NB4 (cell line): ENCODE data around the gene MEGF11.

Experiments used
- DNase-seq: peaks from one replicate; pipeline ENCODE4 v3.0.0; 2010; ENCODE audit warnings: low read depth
- H3K4me3 ChIP-seq: one replicate; pipeline ENCODE4 v1.5.1; 2011; ENCODE audit warnings: mild to moderate bottlenecking, low read depth, low read length, moderate library complexity
- MYC ChIP-seq: IDR thresholded peaks from 2 replicates; pipeline ENCODE4 v1.6.1; 2011; ENCODE audit warnings: low read depth, low read length
- POLR2A ChIP-seq: IDR thresholded peaks from 2 replicates; pipeline ENCODE4 v1.6.1; 2011; ENCODE audit warnings: mild to moderate bottlenecking; ENCODE audit not compliant: insufficient read length; ENCODE audit errors: extremely low read depth
- TF ChIP-seq, protein P1 (sequence below): IDR thresholded peaks from one replicate; pipeline ENCODE4 v1.5.1; 2012; ENCODE audit warnings: low read depth, low read length
- TF ChIP-seq, protein P2 (sequence below): IDR thresholded peaks from 2 replicates; pipeline ENCODE4 v1.6.1; 2011; ENCODE audit warnings: low read depth, low read length

The MEGF11 gene

DNA sequence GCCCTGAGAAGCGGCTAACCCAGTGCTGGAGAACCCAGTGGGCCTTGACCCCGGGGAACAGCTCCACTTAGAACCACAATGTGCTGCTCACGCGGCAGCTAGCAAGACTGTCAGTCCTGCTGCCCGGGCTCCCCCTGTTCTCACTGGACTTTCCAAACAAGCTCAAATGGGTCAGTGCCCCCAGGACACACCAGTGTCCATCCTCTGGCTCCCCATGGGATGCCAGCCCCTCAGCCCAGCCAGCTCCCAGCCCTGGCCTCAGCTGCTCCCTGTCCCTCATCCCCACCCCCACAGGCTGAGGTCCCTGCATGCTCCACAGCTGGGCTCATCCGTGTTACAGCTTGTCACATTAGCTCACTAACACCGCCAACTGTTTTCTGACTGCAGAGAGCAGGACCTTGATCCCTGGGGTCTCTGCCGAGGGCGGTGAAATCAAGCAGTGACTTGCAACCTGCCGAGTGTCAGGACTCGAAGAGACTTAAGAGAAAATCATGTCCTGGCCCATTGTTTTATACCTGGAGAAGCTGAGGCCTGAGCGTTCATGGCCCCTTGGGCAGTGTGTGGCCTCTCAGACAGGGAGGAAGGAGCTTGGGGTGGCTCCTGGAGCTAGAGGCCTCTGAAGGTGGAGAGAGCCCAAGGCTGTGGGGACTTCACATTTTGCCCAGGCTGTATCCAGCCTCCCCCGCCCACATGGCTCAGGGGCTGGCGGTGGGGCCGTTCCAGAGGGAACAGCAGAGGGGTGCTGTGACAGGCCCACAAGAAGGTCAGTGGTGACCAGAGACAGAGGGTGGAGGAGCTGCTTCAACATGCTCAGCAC lies 157.5 kb downstream of the MEGF11 start:
- H3K4me3 ChIP-seq: no peak overlapping the region
- TF ChIP-seq POLR2A (no peak), MYC (no peak)
- TF ChIP-seq, protein P1, sequence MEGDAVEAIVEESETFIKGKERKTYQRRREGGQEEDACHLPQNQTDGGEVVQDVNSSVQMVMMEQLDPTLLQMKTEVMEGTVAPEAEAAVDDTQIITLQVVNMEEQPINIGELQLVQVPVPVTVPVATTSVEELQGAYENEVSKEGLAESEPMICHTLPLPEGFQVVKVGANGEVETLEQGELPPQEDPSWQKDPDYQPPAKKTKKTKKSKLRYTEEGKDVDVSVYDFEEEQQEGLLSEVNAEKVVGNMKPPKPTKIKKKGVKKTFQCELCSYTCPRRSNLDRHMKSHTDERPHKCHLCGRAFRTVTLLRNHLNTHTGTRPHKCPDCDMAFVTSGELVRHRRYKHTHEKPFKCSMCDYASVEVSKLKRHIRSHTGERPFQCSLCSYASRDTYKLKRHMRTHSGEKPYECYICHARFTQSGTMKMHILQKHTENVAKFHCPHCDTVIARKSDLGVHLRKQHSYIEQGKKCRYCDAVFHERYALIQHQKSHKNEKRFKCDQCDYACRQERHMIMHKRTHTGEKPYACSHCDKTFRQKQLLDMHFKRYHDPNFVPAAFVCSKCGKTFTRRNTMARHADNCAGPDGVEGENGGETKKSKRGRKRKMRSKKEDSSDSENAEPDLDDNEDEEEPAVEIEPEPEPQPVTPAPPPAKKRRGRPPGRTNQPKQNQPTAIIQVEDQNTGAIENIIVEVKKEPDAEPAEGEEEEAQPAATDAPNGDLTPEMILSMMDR: no peak
- TF ChIP-seq, protein P2, sequence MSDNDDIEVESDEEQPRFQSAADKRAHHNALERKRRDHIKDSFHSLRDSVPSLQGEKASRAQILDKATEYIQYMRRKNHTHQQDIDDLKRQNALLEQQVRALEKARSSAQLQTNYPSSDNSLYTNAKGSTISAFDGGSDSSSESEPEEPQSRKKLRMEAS: no peak
- no peak for DNase-seq

DNA sequence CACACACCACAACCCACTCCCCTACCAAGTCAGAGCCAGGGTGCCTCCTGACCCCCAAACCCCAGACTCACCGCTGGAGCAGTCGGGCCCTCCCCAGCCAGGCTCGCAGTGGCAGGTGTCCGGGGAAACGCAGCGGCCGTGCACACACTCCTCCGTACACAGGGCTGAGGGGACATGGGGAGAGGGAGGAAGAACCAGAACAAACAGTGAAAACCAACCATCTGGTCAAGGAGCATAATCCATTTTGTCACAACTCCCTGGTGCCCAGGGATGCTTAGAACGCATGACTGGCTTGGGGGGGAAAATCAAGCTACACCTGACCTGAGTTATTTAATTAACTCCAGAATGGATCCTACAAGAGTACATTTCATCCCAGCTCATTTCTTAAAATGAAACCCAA lies 159.2 kb downstream of the MEGF11 start:
- TF ChIP-seq POLR2A (no peak), MYC (no peak)
- TF ChIP-seq, protein P1: no peak
- TF ChIP-seq, protein P2: no peak
- DNase-seq: no peak
- no peak overlapping the region for H3K4me3 ChIP-seq

DNA sequence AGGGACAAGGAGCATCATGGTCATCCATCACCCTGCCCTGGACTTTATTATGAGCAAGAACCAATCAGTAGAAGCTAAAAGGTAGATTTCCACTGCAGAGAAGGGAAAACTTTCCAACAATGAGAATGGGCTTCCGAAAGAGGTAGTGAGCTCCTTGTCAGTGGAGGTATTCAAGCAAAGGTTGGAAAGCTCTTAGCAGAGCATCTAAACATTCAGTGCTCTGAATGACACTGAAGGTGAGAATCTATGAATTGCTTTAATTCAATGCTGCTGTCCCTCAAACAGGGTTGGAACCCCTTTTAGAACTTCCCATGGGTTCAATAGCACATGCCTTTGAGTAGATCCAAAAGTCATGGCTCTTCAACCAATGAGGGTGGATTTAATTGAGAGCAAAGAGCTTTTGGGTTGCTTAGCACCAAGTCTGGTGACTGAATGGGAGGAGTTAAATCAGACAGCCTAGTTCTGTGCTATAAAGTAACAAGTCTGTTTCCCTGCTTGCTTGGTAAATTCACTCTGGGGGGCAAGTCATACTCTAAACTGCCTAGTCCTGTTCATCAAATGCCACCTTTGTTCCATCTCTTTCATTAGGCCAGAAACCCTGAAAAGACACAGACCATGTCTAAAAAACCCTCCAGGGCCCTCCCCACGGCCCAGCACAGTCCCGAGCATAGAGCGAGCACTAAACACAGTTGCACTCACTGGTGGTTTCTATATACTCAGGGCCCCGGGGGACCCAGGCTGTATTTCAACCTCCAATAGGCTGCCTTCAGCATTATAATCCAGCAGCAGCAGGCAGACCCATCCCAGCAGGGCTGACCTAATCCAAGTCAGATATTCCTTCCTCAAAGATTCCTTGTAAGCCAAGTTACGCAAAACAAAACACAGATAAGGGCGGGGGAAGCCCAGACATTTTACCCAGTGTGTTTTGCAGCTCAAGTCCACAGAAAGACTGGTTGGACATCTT lies 161.2 kb downstream of the MEGF11 start:
- H3K4me3 ChIP-seq: no peak overlapping the region
- TF ChIP-seq POLR2A (no peak), MYC (no peak)
- TF ChIP-seq, protein P1: no peak
- TF ChIP-seq, protein P2: no peak
- DNase-seq: no peak

DNA sequence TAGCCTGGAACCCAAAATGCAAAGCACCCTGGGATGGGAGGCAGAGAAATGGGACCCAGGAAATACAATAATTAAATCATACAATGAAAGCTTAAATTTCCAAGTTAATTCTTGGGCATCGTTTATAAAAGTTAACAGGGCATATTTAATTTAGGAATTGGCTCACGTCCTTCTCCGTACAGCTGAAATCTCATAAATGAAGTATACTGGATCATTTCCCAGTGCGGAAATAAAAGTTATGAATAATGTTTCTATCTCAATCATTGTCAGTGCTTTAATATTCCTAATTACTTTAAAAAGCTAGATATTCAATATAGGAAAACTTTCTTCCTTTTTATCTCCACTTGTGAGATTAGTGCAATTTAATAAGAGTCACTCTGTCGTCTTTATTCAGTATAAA lies 164.0 kb downstream of the MEGF11 start:
- TF ChIP-seq, protein P2: no peak
- TF ChIP-seq, protein P1: no peak
- no peak for TF ChIP-seq MYC
- no peak overlapping the region for H3K4me3 ChIP-seq
- no peak for DNase-seq

GRCh38 chr15:66089049-66089448 lies 164.5 kb downstream of the MEGF11 start:
- TF ChIP-seq, protein P1: no peak
- TF ChIP-seq, protein P2: no peak
- no peak for TF ChIP-seq POLR2A
- TF ChIP-seq MYC: no peak
- H3K4me3 ChIP-seq: no peak overlapping the region
- DNase-seq: no peak
